GM23248 (cell line): ENCODE measurements around the gene LYST.

ENCODE experiments used
- EZH2 ChIP-seq: fragments of 200-600 bp; sonication (generic); IDR thresholded peaks from 2 replicates; pipeline ENCODE4 v1.6.1; 2018; ENCODE audit warnings: antibody characterized with exemption, mild to moderate bottlenecking; ENCODE audit not compliant: insufficient read depth, poor library complexity, severe bottlenecking
- EZH2phosphoT487 ChIP-seq: fragments of 200-600 bp; sonication (generic); IDR thresholded peaks from 2 replicates; pipeline ENCODE4 v1.6.1; 2018; ENCODE audit warnings: antibody characterized with exemption, moderate library complexity, mild to moderate bottlenecking, low read depth; ENCODE audit not compliant: insufficient read depth

GRCh38 chr1:235898126-235898525, 31.4 kb upstream of the LYST start:
- TF ChIP-seq EZH2, result no peak
- no peak for TF ChIP-seq EZH2phosphoT487
